Stimulated activated effector memory CD8-positive, alpha-beta T cell treated with anti-CD3 and anti-CD28 coated beads, Interleukin-12 subunit alpha, Interleukin-12 subunit beta, amount 100 ng/mL, for 72 hours (primary cell): ENCODE results near the gene GBP7.
"Not testable (repeated sequence)": the region's sequence is repeated elsewhere in the genome, so short reads cannot be mapped to it uniquely, and the experiment has no call there.

Experiments used
- ATAC-seq: fragments of 150-1000 bp; cut with Tn5 transposase; 2 replicates; pipeline ENCODE4 v1.10.0; 2021
- DNase-seq, 2 donors: peaks; one replicate each; pipeline ENCODE4 v3.0.0; 2021 to 2022; ENCODE audit warnings: low spot score in 2 of 2
- H3K27ac Mint-ChIP-seq: one replicate; pipeline ENCODE4 v1.8.0; 2022; ENCODE audit warnings: mild to moderate bottlenecking, mixed read lengths
- H3K36me3 Mint-ChIP-seq: one replicate; pipeline ENCODE4 v1.8.0; 2022; ENCODE audit warnings: mild to moderate bottlenecking, mixed read lengths
- H3K4me1 Mint-ChIP-seq: one replicate; pipeline ENCODE4 v1.8.0; 2022; ENCODE audit warnings: mixed read lengths
- H3K4me3 Mint-ChIP-seq: one replicate; pipeline ENCODE4 v1.8.0; 2022; ENCODE audit warnings: mild to moderate bottlenecking, mixed read lengths
- H3K9me3 Mint-ChIP-seq: one replicate; pipeline ENCODE4 v1.8.0; 2022; ENCODE audit warnings: mixed read lengths

GBP7 gene

GRCh38 chr1:89175601-89176256 is at the start of gene GBP7:
Gene GBP7, minus strand, starts transcription at chr1:89176003. Its CDS starts 4,068 bp downstream, at chr1:89171935.
- DNase-seq (no peak), ATAC-seq (no peak)
- no peaks in the 10 kb centered on the region for H3K36me3 Mint-ChIP-seq
- peak within 1 kb of the TSS; percentile 24 for H3K27ac Mint-ChIP-seq
- H3K4me3 Mint-ChIP-seq = no peak within 1 kb of the TSS
- no peaks in the 10 kb centered on the region for H3K9me3 Mint-ChIP-seq
- H3K4me1 Mint-ChIP-seq = peaks cover 10% of the 10 kb centered on the region

GRCh38 chr1:89221341-89221740 is 45.5 kb upstream of the GBP7 start:
- Mint-ChIP-seq H3K4me1 (no peaks in the 10 kb centered on the region), H3K27ac (no peak overlapping the region), H3K4me3 (no peak overlapping the region), H3K9me3 (peaks cover 4% of the 10 kb centered on the region), H3K36me3 (no peaks in the 10 kb centered on the region)
- ATAC-seq (no peak), DNase-seq (no peak)

- not testable (repeated sequence) for H3K27ac Mint-ChIP-seq, H3K4me3 Mint-ChIP-seq, H3K36me3 Mint-ChIP-seq, DNase-seq, ATAC-seq, H3K4me1 Mint-ChIP-seq, H3K9me3 Mint-ChIP-seq
Measured at GRCh38 chr1:89219851-89220250, 44.0 kb upstream of the GBP7 start.

- H3K9me3 Mint-ChIP-seq, H3K36me3 Mint-ChIP-seq, DNase-seq, ATAC-seq, H3K4me1 Mint-ChIP-seq, H3K4me3 Mint-ChIP-seq, H3K27ac Mint-ChIP-seq: not testable (repeated sequence)
Measured at GRCh38 chr1:89218941-89219340, 43.1 kb upstream of the GBP7 start.

- Mint-ChIP-seq H3K4me3 (no peak overlapping the region), H3K9me3 (peaks cover 10% of the 10 kb centered on the region)
Measured at GRCh38 chr1:89213347-89213746, 37.5 kb upstream of the GBP7 start.

GRCh38 chr1:89211035-89211634 is 35.3 kb upstream of the GBP7 start:
- Mint-ChIP-seq H3K36me3 (no peaks in the 10 kb centered on the region), H3K4me3 (no peak overlapping the region), H3K27ac (no peak overlapping the region), H3K9me3 (peaks cover 12% of the 10 kb centered on the region), H3K4me1 (peaks cover 8% of the 10 kb centered on the region)
- DNase-seq (no peak), ATAC-seq (no peak)

More at GRCh38 chr1:89213347-89213746, 37.5 kb upstream of the GBP7 start:
- Mint-ChIP-seq H3K4me1 (peaks cover 4% of the 10 kb centered on the region), H3K36me3 (no peaks in the 10 kb centered on the region), H3K27ac (no peak overlapping the region)
- DNase-seq = no peak
- no peak for ATAC-seq

- peaks cover 18% of the 10 kb centered on the region for H3K9me3 Mint-ChIP-seq
- H3K36me3 Mint-ChIP-seq = no peaks in the 10 kb centered on the region
- no peak overlapping the region for H3K4me3 Mint-ChIP-seq
- no peak for DNase-seq
- H3K4me1 Mint-ChIP-seq = peaks cover 29% of the 10 kb centered on the region
- no peak for ATAC-seq
- H3K27ac Mint-ChIP-seq = no peak overlapping the region
Measured at GRCh38 chr1:89206373-89206772, 30.6 kb upstream of the GBP7 start.

- no peak overlapping the region for H3K27ac Mint-ChIP-seq
- no peaks in the 10 kb centered on the region for H3K36me3 Mint-ChIP-seq
- H3K9me3 Mint-ChIP-seq = peaks cover 8% of the 10 kb centered on the region
- H3K4me3 Mint-ChIP-seq = no peak overlapping the region
- peak; percentile 77 for ATAC-seq
- H3K4me1 Mint-ChIP-seq = peaks cover 46% of the 10 kb centered on the region
- DNase-seq = no peak
Measured at GRCh38 chr1:89203166-89203565, 27.4 kb upstream of the GBP7 start.

GRCh38 chr1:89201106-89201794 is 25.4 kb upstream of the GBP7 start:
- peak overlapping the region; percentile 97 for H3K27ac Mint-ChIP-seq
- peak overlapping the region; percentile 89 for H3K4me3 Mint-ChIP-seq
- H3K4me1 Mint-ChIP-seq = peaks cover 58% of the 10 kb centered on the region
- H3K9me3 Mint-ChIP-seq = peaks cover 6% of the 10 kb centered on the region
- DNase-seq (no peak), ATAC-seq (peak; percentile 47)
- peaks cover 7% of the 10 kb centered on the region for H3K36me3 Mint-ChIP-seq

- peaks cover 58% of the 10 kb centered on the region for H3K4me1 Mint-ChIP-seq
- DNase-seq = no peak
Measured at GRCh38 chr1:89200663-89201062, 24.9 kb upstream of the GBP7 start.

GRCh38 chr1:89199525-89200031 is 23.8 kb upstream of the GBP7 start:
- H3K36me3 Mint-ChIP-seq = peaks cover 18% of the 10 kb centered on the region
- DNase-seq = no peak
- H3K4me1 Mint-ChIP-seq = peaks cover 67% of the 10 kb centered on the region
- H3K27ac Mint-ChIP-seq = peak overlapping the region; percentile 97
- H3K9me3 Mint-ChIP-seq = peaks cover 6% of the 10 kb centered on the region
- H3K4me3 Mint-ChIP-seq = peak overlapping the region; percentile 89
- no peak for ATAC-seq

More at GRCh38 chr1:89200663-89201062, 24.9 kb upstream of the GBP7 start:
- Mint-ChIP-seq H3K36me3 (peaks cover 12% of the 10 kb centered on the region), H3K27ac (peak overlapping the region; percentile 97), H3K9me3 (peaks cover 6% of the 10 kb centered on the region), H3K4me3 (peak overlapping the region; percentile 89)
- peak; percentile 46 for ATAC-seq

GRCh38 chr1:89198491-89199072 is 22.8 kb upstream of the GBP7 start, which contains the start of gene GBP4:
Gene GBP4, minus strand, starts transcription at chr1:89198942. Its CDS starts 108 bp downstream, at chr1:89198834.
- Mint-ChIP-seq H3K4me1 (peaks cover 62% of the 10 kb centered on the region), H3K4me3 (peak within 1 kb of the TSS; percentile 89), H3K9me3 (no peaks in the 10 kb centered on the region), H3K27ac (peak within 1 kb of the TSS; percentile 97), H3K36me3 (peaks cover 25% of the 10 kb centered on the region)
- DNase-seq (peak; percentile 19 to 70), ATAC-seq (peak; percentile 79)

GRCh38 chr1:89198081-89198480 is 22.3 kb upstream of the GBP7 start:
- DNase-seq = peak in 1 of 2 donors; percentile 54
- H3K4me1 Mint-ChIP-seq = peaks cover 65% of the 10 kb centered on the region
- peaks cover 30% of the 10 kb centered on the region for H3K36me3 Mint-ChIP-seq
- peak overlapping the region; percentile 97 for H3K27ac Mint-ChIP-seq
- peak overlapping the region; percentile 89 for H3K4me3 Mint-ChIP-seq
- peak; percentile 6 for ATAC-seq
- no peaks in the 10 kb centered on the region for H3K9me3 Mint-ChIP-seq

- ATAC-seq = no peak
- Mint-ChIP-seq H3K4me3 (peak overlapping the region; percentile 89), H3K36me3 (peaks cover 52% of the 10 kb centered on the region), H3K27ac (peak overlapping the region; percentile 73), H3K4me1 (peaks cover 45% of the 10 kb centered on the region), H3K9me3 (no peaks in the 10 kb centered on the region)
- no peak for DNase-seq
Measured at GRCh38 chr1:89195476-89195875, 19.7 kb upstream of the GBP7 start.

- Mint-ChIP-seq H3K36me3 (peaks cover 87% of the 10 kb centered on the region), H3K4me1 (peaks cover 17% of the 10 kb centered on the region), H3K27ac (no peak overlapping the region), H3K9me3 (no peaks in the 10 kb centered on the region), H3K4me3 (no peak overlapping the region)
- ATAC-seq (no peak), DNase-seq (no peak)
Measured at GRCh38 chr1:89191314-89191713, 15.5 kb upstream of the GBP7 start.
